ENCODE results near the gene CD200.

The CD200 gene

GRCh38 chr3:112350018-112350810 is 17.3 kb downstream of the CD200 start:
- no peak for TF ChIP-seq CTCF (IDR thresholded peaks at IDR 0.05; ENCODE audit: insufficient read depth, low read length, poor library complexity, severe bottlenecking)
- no peak for DNase-seq (ENCODE audit: extremely low read depth, insufficient read length)

GRCh38 chr3:112351036-112351435 is 18.1 kb downstream of the CD200 start:
- H3K27me3 ChIP-seq (replicated peaks; ENCODE audit: control insufficient read depth, insufficient read depth, low read length), result no peaks in the 10 kb centered on the region
- no peak overlapping the region for H3K4me3 ChIP-seq (replicated peaks; ENCODE audit: low read depth, low read length)
- H3K36me3 ChIP-seq (ENCODE audit: control insufficient read depth, insufficient read depth, low read length), result peaks cover 4% of the 10 kb centered on the region; the same call in 1 of the 2 replicates
- TF ChIP-seq CTCF (IDR thresholded peaks at IDR 0.05; ENCODE audit: insufficient read depth, low read length, poor library complexity, severe bottlenecking), result no peak
- no peak for DNase-seq (ENCODE audit: extremely low read depth, insufficient read length)

More at GRCh38 chr3:112350018-112350810, 17.3 kb downstream of the CD200 start:
- H3K36me3 ChIP-seq (ENCODE audit: control insufficient read depth, insufficient read depth, low read length), result peaks cover 4% of the 10 kb centered on the region; the same call in 1 of the 2 replicates
- no peak overlapping the region for H3K4me3 ChIP-seq (replicated peaks; ENCODE audit: low read depth, low read length)
- H3K27me3 ChIP-seq (replicated peaks; ENCODE audit: control insufficient read depth, insufficient read depth, low read length), result no peaks in the 10 kb centered on the region

GRCh38 chr3:112351823-112352222 is 18.9 kb downstream of the CD200 start:
- H3K27me3 ChIP-seq (replicated peaks; ENCODE audit: control insufficient read depth, insufficient read depth, low read length), result no peaks in the 10 kb centered on the region
- H3K36me3 ChIP-seq (ENCODE audit: control insufficient read depth, insufficient read depth, low read length), result peaks cover 4% of the 10 kb centered on the region; the same call in 1 of the 2 replicates
- no peak for DNase-seq (ENCODE audit: extremely low read depth, insufficient read length)
- H3K4me3 ChIP-seq (replicated peaks; ENCODE audit: low read depth, low read length), result no peak overlapping the region
- TF ChIP-seq CTCF (IDR thresholded peaks at IDR 0.05; ENCODE audit: insufficient read depth, low read length, poor library complexity, severe bottlenecking), result no peak

GRCh38 chr3:112352720-112353119 is 19.8 kb downstream of the CD200 start:
- H3K27me3 ChIP-seq (replicated peaks; ENCODE audit: control insufficient read depth, insufficient read depth, low read length), result no peaks in the 10 kb centered on the region
- no peak overlapping the region for H3K4me3 ChIP-seq (replicated peaks; ENCODE audit: low read depth, low read length)
- peaks cover 4% of the 10 kb centered on the region; the same call in 1 of the 2 replicates for H3K36me3 ChIP-seq (ENCODE audit: control insufficient read depth, insufficient read depth, low read length)
- no peak for DNase-seq (ENCODE audit: extremely low read depth, insufficient read length)
- no peak for TF ChIP-seq CTCF (IDR thresholded peaks at IDR 0.05; ENCODE audit: insufficient read depth, low read length, poor library complexity, severe bottlenecking)

- no peak overlapping the region for H3K4me3 ChIP-seq (replicated peaks; ENCODE audit: low read depth, low read length)
- H3K27me3 ChIP-seq (replicated peaks; ENCODE audit: control insufficient read depth, insufficient read depth, low read length), result no peaks in the 10 kb centered on the region
- no peak for TF ChIP-seq CTCF (IDR thresholded peaks at IDR 0.05; ENCODE audit: insufficient read depth, low read length, poor library complexity, severe bottlenecking)
- peaks cover 1% of the 10 kb centered on the region; the same call in 1 of the 2 replicates for H3K36me3 ChIP-seq (ENCODE audit: control insufficient read depth, insufficient read depth, low read length)
- no peak for DNase-seq (ENCODE audit: extremely low read depth, insufficient read length)
Measured at GRCh38 chr3:112353365-112353764, 20.4 kb downstream of the CD200 start.

Measured in GM06990 (cell line).